Mucosa of descending colon (tissue), 3 donors: ENCODE measurements around the gene CDKN2A. TPM values are rescaled to one million over a fixed set of nuclear protein-coding genes. Genes with fewer than 3 reads are reported as not detected.

ENCODE experiments used
- ATAC-seq: fragments of 200-7000 bp; cut with Tn5 transposase; one replicate; pipeline ENCODE4 v1.9.1; 2020; ENCODE audit warnings: mild to moderate bottlenecking, moderate library complexity
- DNase-seq, 3 donors: peaks; one replicate each; pipeline ENCODE4 v3.0.0-alpha.2; 2020
- H3K36me3 ChIP-seq: fragments of 200-600 bp; one replicate; pipeline ENCODE4 v1.8.0; 2021; ENCODE audit warnings: low read depth, mild to moderate bottlenecking
- H3K4me1 ChIP-seq: fragments of 200-600 bp; one replicate; pipeline ENCODE4 v1.8.0; 2021; ENCODE audit warnings: low read depth, mild to moderate bottlenecking
- H3K4me3 ChIP-seq: fragments of 200-600 bp; one replicate; pipeline ENCODE4 v1.8.0; 2021; ENCODE audit warnings: mild to moderate bottlenecking
- H3K9me3 ChIP-seq: fragments of 200-600 bp; one replicate; pipeline ENCODE4 v1.8.0; 2021; ENCODE audit warnings: mild to moderate bottlenecking
- CTCF ChIP-seq: fragments of 200-600 bp; IDR thresholded peaks from one replicate; pipeline ENCODE4 v1.8.0; 2022; ENCODE audit warnings: antibody characterized with exemption, mild to moderate bottlenecking
- intact Hi-C, 2 donors: fragments of 100-400 bp; cut with DNase I in 1 of 2; cut with micrococcal nuclease in 1 of 2; formaldehyde crosslinking; loops; one replicate each; pipeline versions ENCODE4 v1.11.0 to v1.11.1; 2022; cut with DNase I, micrococcal nuclease
- total RNA-seq, 3 donors: library from RNA; stranded (reverse); fragmentation: NEBNext Ultra II Directional in 2 of 3; extraction: Animal tissue kit (Norgen Biotek cat#: 25700) in 2 of 3; gene quantifications; one replicate each; pipeline versions ENCODE4 v1.2.1 to v1.2.4, GENCODE V29; 2021 to 2023
- donor health status: DM: no; HTN: no; CAD: no; lungs with moderate emphysema.
- donor health status: DM: no; HTN: no; CAD: no.
- donor health status: DM: no; HTN: yes; CAD: no.

CDKN2A gene
- total RNA-seq, 3 donors from 2014 or later: 1.0 to 3.6 (median 1.2) TPM

- Histone ChIP-seq H3K9me3 (no peaks in the 10 kb centered on the region), H3K4me3 (no peak overlapping the region), H3K36me3 (no peaks in the 10 kb centered on the region), H3K4me1 (no peaks in the 10 kb centered on the region)
- ATAC-seq (no peak), DNase-seq (no peak)
- intact Hi-C loops: no loop called here
- TF ChIP-seq CTCF: no peak
These were observed 37.6 kb upstream of the CDKN2A start for GRCh38 chr9:22031655-22032411.

- intact Hi-C loops: no loop called here
- no peaks in the 10 kb centered on the region for H3K9me3 ChIP-seq
- TF ChIP-seq CTCF: no peak
- no peak overlapping the region for H3K4me3 ChIP-seq
- no peaks in the 10 kb centered on the region for H3K4me1 ChIP-seq
- DNase-seq: no peak
- H3K36me3 ChIP-seq: no peaks in the 10 kb centered on the region
- ATAC-seq: peak; percentile 78
These were observed 36.0 kb upstream of the CDKN2A start for GRCh38 chr9:22030101-22030598.

- Histone ChIP-seq H3K36me3 (no peaks in the 10 kb centered on the region), H3K9me3 (no peaks in the 10 kb centered on the region), H3K4me3 (no peak overlapping the region), H3K4me1 (no peaks in the 10 kb centered on the region)
- DNase-seq: no peak
- no peak for TF ChIP-seq CTCF
- intact Hi-C loops: no loop called here
- no peak for ATAC-seq
These were observed 35.0 kb upstream of the CDKN2A start for GRCh38 chr9:22029231-22029630.

GRCh38 chr9:22028394-22028793 is 34.2 kb upstream of the CDKN2A start:
- DNase-seq (no peak), ATAC-seq (no peak)
- no peaks in the 10 kb centered on the region for H3K9me3 ChIP-seq
- no peaks in the 10 kb centered on the region for H3K4me1 ChIP-seq
- intact Hi-C loops: no loop called here
- TF ChIP-seq CTCF: no peak
- no peak overlapping the region for H3K4me3 ChIP-seq
- no peaks in the 10 kb centered on the region for H3K36me3 ChIP-seq

- DNase-seq (no peak), ATAC-seq (no peak)
- no peaks in the 10 kb centered on the region for H3K9me3 ChIP-seq
- H3K4me3 ChIP-seq: no peak overlapping the region
- no peak for TF ChIP-seq CTCF
- H3K4me1 ChIP-seq: no peaks in the 10 kb centered on the region
- intact Hi-C loops: no loop called here
- H3K36me3 ChIP-seq: no peaks in the 10 kb centered on the region
These were observed 32.5 kb upstream of the CDKN2A start for GRCh38 chr9:22026696-22027095.
